Erythroblast (primary cell): ENCODE results near the gene RFX2.

ENCODE experiments used
- GATA1 ChIP-seq: IDR thresholded peaks from 2 replicates; pipeline ENCODE4 v1.6.1; 2011; ENCODE audit warnings: low read depth, mild to moderate bottlenecking, control low read depth, low read length, moderate library complexity
- POLR2A ChIP-seq: IDR thresholded peaks from 2 replicates; pipeline ENCODE4 v1.6.1; 2011; ENCODE audit warnings: mild to moderate bottlenecking, low read length

DNA sequence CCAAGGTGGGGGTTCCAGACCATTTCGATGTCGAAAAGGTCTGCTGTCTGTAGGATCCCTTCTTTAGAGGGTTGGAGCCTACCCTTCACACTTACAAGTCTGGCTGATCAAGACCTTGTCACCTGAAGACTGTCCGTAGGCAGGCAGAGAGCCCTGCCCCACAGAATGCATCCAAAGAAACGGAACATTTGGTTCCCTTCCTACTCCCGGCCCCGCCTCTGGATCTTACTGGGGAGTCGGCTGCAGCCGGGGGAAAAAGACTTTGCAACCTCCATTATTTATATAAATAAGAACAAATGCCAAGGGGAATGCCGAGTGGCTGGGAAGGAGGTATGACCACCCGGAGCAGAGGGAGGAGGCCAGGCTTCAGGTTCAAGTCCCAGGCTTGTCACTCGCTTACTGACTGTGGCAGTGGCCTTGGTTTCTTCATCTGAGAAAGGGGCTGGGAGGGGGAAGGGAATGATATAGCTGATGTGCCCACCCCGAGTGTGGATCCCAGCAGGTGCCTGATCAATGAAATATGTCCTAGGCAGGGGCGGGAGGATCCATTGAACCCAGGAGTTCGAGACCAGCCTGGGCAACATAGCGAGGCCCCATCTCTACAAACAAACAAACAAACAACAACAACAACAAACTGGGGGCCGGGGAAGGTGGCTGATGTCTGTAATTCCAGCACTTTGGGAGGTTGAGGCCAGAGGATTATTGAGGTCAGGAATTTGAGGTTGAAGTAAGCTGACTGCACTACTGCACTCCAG, 48.7 kb downstream of the RFX2 start:
- TF ChIP-seq POLR2A: no peak
- no peak for TF ChIP-seq GATA1
